Stimulated activated CD8-positive, alpha-beta memory T cell treated with anti-CD3 and anti-CD28 coated beads, Interleukin-15, amount 100 ng/mL, for 4 hours (primary cell): ENCODE measurements around the gene SLC22A17.
A peak's percentile ranks its signal among the peaks of the same experiment; 100 is the strongest.
"Not testable (repeated sequence)": the region's sequence is repeated elsewhere in the genome, so short reads cannot be mapped to it uniquely, and the experiment has no call there.

Experiments used
- DNase-seq, 2 donors: peaks; one replicate each; pipeline ENCODE4 v3.0.0-alpha.2; 2020; ENCODE audit warnings: low read depth in 2 of 2

Gene SLC22A17

GRCh38 chr14:23352506-23353432, at the start of gene SLC22A17:
TSS of gene SLC22A17 (minus strand) at chr14:23352887.
- DNase-seq: peak in 1 of 2 donors; percentile 5

GRCh38 chr14:23401291-23401690, 48.6 kb upstream of the SLC22A17 start:
- no peak for DNase-seq

- DNase-seq: not testable (repeated sequence)
These were observed 47.9 kb upstream of the SLC22A17 start for GRCh38 chr14:23400496-23401149.

GRCh38 chr14:23399591-23399990, 46.9 kb upstream of the SLC22A17 start:
- no peak for DNase-seq

- DNase-seq: no peak
These were observed 46.4 kb upstream of the SLC22A17 start for GRCh38 chr14:23399136-23399535.

- no peak for DNase-seq
These were observed 45.7 kb upstream of the SLC22A17 start for GRCh38 chr14:23398348-23398747.

GRCh38 chr14:23396781-23397407, 44.2 kb upstream of the SLC22A17 start:
- no peak for DNase-seq

- DNase-seq: no peak
These were observed 43.4 kb upstream of the SLC22A17 start for GRCh38 chr14:23396126-23396525.

GRCh38 chr14:23392613-23393012, 39.9 kb upstream of the SLC22A17 start:
- no peak for DNase-seq

GRCh38 chr14:23389871-23390270, 37.2 kb upstream of the SLC22A17 start:
- not testable (repeated sequence) for DNase-seq

- no peak for DNase-seq
These were observed 36.7 kb upstream of the SLC22A17 start for GRCh38 chr14:23389396-23389795.

GRCh38 chr14:23388996-23389395, 36.3 kb upstream of the SLC22A17 start:
- no peak for DNase-seq

- no peak for DNase-seq
These were observed 35.5 kb upstream of the SLC22A17 start for GRCh38 chr14:23387916-23388882.

GRCh38 chr14:23386999-23387398, 34.3 kb upstream of the SLC22A17 start:
- no peak for DNase-seq

GRCh38 chr14:23386266-23386657, 33.6 kb upstream of the SLC22A17 start:
- not testable (repeated sequence) for DNase-seq

- no peak for DNase-seq
These were observed 33.1 kb upstream of the SLC22A17 start for GRCh38 chr14:23385642-23386265.

- DNase-seq: no peak
These were observed 32.6 kb upstream of the SLC22A17 start for GRCh38 chr14:23385244-23385641.

- DNase-seq: no peak
These were observed 31.8 kb upstream of the SLC22A17 start for GRCh38 chr14:23384364-23385080.

- DNase-seq: no peak
These were observed 30.2 kb upstream of the SLC22A17 start for GRCh38 chr14:23382731-23383440.

- DNase-seq: no peak
These were observed 29.6 kb upstream of the SLC22A17 start for GRCh38 chr14:23382276-23382675.
